Activated naive CD8-positive, alpha-beta T cell (primary cell): ENCODE data around the gene EIF4G3.
"Not testable (repeated sequence)": the region's sequence is repeated elsewhere in the genome, so short reads cannot be mapped to it uniquely, and the experiment has no call there.

ENCODE experiments used
- H3K27ac Mint-ChIP-seq: one replicate; pipeline ENCODE4 v1.8.0; 2021; ENCODE audit warnings: mixed read lengths
- H3K27me3 Mint-ChIP-seq: one replicate; pipeline ENCODE4 v1.8.0; 2021; ENCODE audit warnings: mixed read lengths
- H3K36me3 Mint-ChIP-seq: one replicate; pipeline ENCODE4 v1.8.0; 2021; ENCODE audit warnings: mixed read lengths
- H3K4me1 Mint-ChIP-seq: one replicate; pipeline ENCODE4 v1.8.0; 2021; ENCODE audit warnings: low read depth, mixed read lengths
- H3K4me3 Mint-ChIP-seq: one replicate; pipeline ENCODE4 v1.8.0; 2021; ENCODE audit warnings: mild to moderate bottlenecking, mixed read lengths
- H3K9me3 Mint-ChIP-seq: one replicate; pipeline ENCODE4 v1.8.0; 2021; ENCODE audit warnings: low read depth, mixed read lengths

EIF4G3 gene

GRCh38 chr1:20868263-20868662, 308.4 kb downstream of the EIF4G3 start:
- Mint-ChIP-seq H3K27ac (no peak overlapping the region), H3K27me3 (no peaks in the 10 kb centered on the region)

GRCh38 chr1:20867847-20868246, 308.9 kb downstream of the EIF4G3 start:
- peaks cover 22% of the 10 kb centered on the region for H3K36me3 Mint-ChIP-seq
- no peaks in the 10 kb centered on the region for H3K27me3 Mint-ChIP-seq
- H3K27ac Mint-ChIP-seq: no peak overlapping the region
- H3K9me3 Mint-ChIP-seq: no peaks in the 10 kb centered on the region
- no peak overlapping the region for H3K4me3 Mint-ChIP-seq
- H3K4me1 Mint-ChIP-seq: no peaks in the 10 kb centered on the region

More at GRCh38 chr1:20868263-20868662, 308.4 kb downstream of the EIF4G3 start:
- H3K36me3 Mint-ChIP-seq: peaks cover 22% of the 10 kb centered on the region
- H3K4me3 Mint-ChIP-seq: no peak overlapping the region
- H3K9me3 Mint-ChIP-seq: no peaks in the 10 kb centered on the region
- no peaks in the 10 kb centered on the region for H3K4me1 Mint-ChIP-seq

GRCh38 chr1:20867062-20867461, 309.6 kb downstream of the EIF4G3 start:
- Mint-ChIP-seq H3K36me3 (peaks cover 22% of the 10 kb centered on the region), H3K27me3 (no peaks in the 10 kb centered on the region), H3K9me3 (no peaks in the 10 kb centered on the region), H3K4me1 (no peaks in the 10 kb centered on the region), H3K27ac (no peak overlapping the region), H3K4me3 (no peak overlapping the region)

GRCh38 chr1:20865001-20865400, 311.7 kb downstream of the EIF4G3 start:
- no peak overlapping the region for H3K27ac Mint-ChIP-seq
- H3K4me3 Mint-ChIP-seq: no peak overlapping the region
- peaks cover 27% of the 10 kb centered on the region for H3K36me3 Mint-ChIP-seq

GRCh38 chr1:20854529-20854928, 322.2 kb downstream of the EIF4G3 start:
- no peak overlapping the region for H3K4me3 Mint-ChIP-seq
- no peaks in the 10 kb centered on the region for H3K9me3 Mint-ChIP-seq
- peaks cover 22% of the 10 kb centered on the region for H3K36me3 Mint-ChIP-seq
- H3K27ac Mint-ChIP-seq: no peak overlapping the region
- H3K27me3 Mint-ChIP-seq: no peaks in the 10 kb centered on the region
- no peaks in the 10 kb centered on the region for H3K4me1 Mint-ChIP-seq

More at GRCh38 chr1:20865001-20865400, 311.7 kb downstream of the EIF4G3 start:
- H3K4me1 Mint-ChIP-seq: no peaks in the 10 kb centered on the region
- H3K9me3 Mint-ChIP-seq: no peaks in the 10 kb centered on the region
- no peaks in the 10 kb centered on the region for H3K27me3 Mint-ChIP-seq

- H3K27ac Mint-ChIP-seq, H3K4me3 Mint-ChIP-seq: not testable (repeated sequence)
- peaks cover 18% of the 10 kb centered on the region for H3K36me3 Mint-ChIP-seq
Measured at GRCh38 chr1:20851791-20852190, 324.9 kb downstream of the EIF4G3 start.

GRCh38 chr1:20850021-20850420, 326.7 kb downstream of the EIF4G3 start:
- Mint-ChIP-seq H3K4me1 (no peaks in the 10 kb centered on the region), H3K9me3 (no peaks in the 10 kb centered on the region), H3K27me3 (no peaks in the 10 kb centered on the region), H3K4me3 (no peak overlapping the region), H3K36me3 (peaks cover 19% of the 10 kb centered on the region), H3K27ac (no peak overlapping the region)

More at GRCh38 chr1:20851791-20852190, 324.9 kb downstream of the EIF4G3 start:
- H3K4me1 Mint-ChIP-seq, H3K9me3 Mint-ChIP-seq, H3K27me3 Mint-ChIP-seq: not testable (repeated sequence)

- Mint-ChIP-seq H3K4me3 (no peak overlapping the region), H3K4me1 (no peaks in the 10 kb centered on the region), H3K9me3 (no peaks in the 10 kb centered on the region), H3K36me3 (peaks cover 19% of the 10 kb centered on the region), H3K27ac (no peak overlapping the region), H3K27me3 (no peaks in the 10 kb centered on the region)
Measured at GRCh38 chr1:20849100-20849499, 327.6 kb downstream of the EIF4G3 start.

- H3K4me1 Mint-ChIP-seq: no peaks in the 10 kb centered on the region
- H3K4me3 Mint-ChIP-seq: no peak overlapping the region
- peaks cover 18% of the 10 kb centered on the region for H3K36me3 Mint-ChIP-seq
- no peaks in the 10 kb centered on the region for H3K9me3 Mint-ChIP-seq
- no peaks in the 10 kb centered on the region for H3K27me3 Mint-ChIP-seq
- H3K27ac Mint-ChIP-seq: no peak overlapping the region
Measured at GRCh38 chr1:20848162-20848561, 328.5 kb downstream of the EIF4G3 start.

GRCh38 chr1:20847611-20848080, 329.1 kb downstream of the EIF4G3 start:
- no peaks in the 10 kb centered on the region for H3K4me1 Mint-ChIP-seq
- no peak overlapping the region for H3K4me3 Mint-ChIP-seq
- peaks cover 18% of the 10 kb centered on the region for H3K36me3 Mint-ChIP-seq
- no peak overlapping the region for H3K27ac Mint-ChIP-seq
- no peaks in the 10 kb centered on the region for H3K27me3 Mint-ChIP-seq
- no peaks in the 10 kb centered on the region for H3K9me3 Mint-ChIP-seq

- no peaks in the 10 kb centered on the region for H3K27me3 Mint-ChIP-seq
- H3K27ac Mint-ChIP-seq: no peak overlapping the region
- no peak overlapping the region for H3K4me3 Mint-ChIP-seq
- peaks cover 19% of the 10 kb centered on the region for H3K36me3 Mint-ChIP-seq
- H3K4me1 Mint-ChIP-seq: no peaks in the 10 kb centered on the region
- no peaks in the 10 kb centered on the region for H3K9me3 Mint-ChIP-seq
Measured at GRCh38 chr1:20846461-20847374, 330.0 kb downstream of the EIF4G3 start.

- Mint-ChIP-seq H3K4me3 (no peak overlapping the region), H3K9me3 (no peaks in the 10 kb centered on the region), H3K27ac (no peak overlapping the region), H3K4me1 (no peaks in the 10 kb centered on the region), H3K36me3 (peaks cover 18% of the 10 kb centered on the region), H3K27me3 (no peaks in the 10 kb centered on the region)
Measured at GRCh38 chr1:20840731-20841130, 336.0 kb downstream of the EIF4G3 start.

GRCh38 chr1:20837554-20838192, 339.0 kb downstream of the EIF4G3 start:
- H3K4me1 Mint-ChIP-seq: no peaks in the 10 kb centered on the region
- no peaks in the 10 kb centered on the region for H3K27me3 Mint-ChIP-seq
- no peaks in the 10 kb centered on the region for H3K9me3 Mint-ChIP-seq
- no peak overlapping the region for H3K27ac Mint-ChIP-seq
- H3K4me3 Mint-ChIP-seq: no peak overlapping the region
- peaks cover 30% of the 10 kb centered on the region for H3K36me3 Mint-ChIP-seq

- H3K4me3 Mint-ChIP-seq: no peak overlapping the region
Measured at GRCh38 chr1:20836230-20836629, 340.5 kb downstream of the EIF4G3 start.

GRCh38 chr1:20834780-20835179, 341.9 kb downstream of the EIF4G3 start:
- no peak overlapping the region for H3K4me3 Mint-ChIP-seq
- H3K9me3 Mint-ChIP-seq: no peaks in the 10 kb centered on the region
- H3K36me3 Mint-ChIP-seq: peaks cover 27% of the 10 kb centered on the region
- no peak overlapping the region for H3K27ac Mint-ChIP-seq
- H3K4me1 Mint-ChIP-seq: no peaks in the 10 kb centered on the region
- H3K27me3 Mint-ChIP-seq: no peaks in the 10 kb centered on the region

More at GRCh38 chr1:20836230-20836629, 340.5 kb downstream of the EIF4G3 start:
- H3K9me3 Mint-ChIP-seq: no peaks in the 10 kb centered on the region
- no peak overlapping the region for H3K27ac Mint-ChIP-seq
- no peaks in the 10 kb centered on the region for H3K27me3 Mint-ChIP-seq
- peaks cover 27% of the 10 kb centered on the region for H3K36me3 Mint-ChIP-seq
- no peaks in the 10 kb centered on the region for H3K4me1 Mint-ChIP-seq
